Middle frontal gyrus (tissue), 1 donor: Measurements from ENCODE around the gene KNSTRN.

Experiments used
- DNase-seq: peaks from one replicate; pipeline ENCODE4 v3.0.0-alpha.2; 2015; ENCODE audit warnings: low spot score; ENCODE audit errors: extremely low spot score

KNSTRN gene

DNA sequence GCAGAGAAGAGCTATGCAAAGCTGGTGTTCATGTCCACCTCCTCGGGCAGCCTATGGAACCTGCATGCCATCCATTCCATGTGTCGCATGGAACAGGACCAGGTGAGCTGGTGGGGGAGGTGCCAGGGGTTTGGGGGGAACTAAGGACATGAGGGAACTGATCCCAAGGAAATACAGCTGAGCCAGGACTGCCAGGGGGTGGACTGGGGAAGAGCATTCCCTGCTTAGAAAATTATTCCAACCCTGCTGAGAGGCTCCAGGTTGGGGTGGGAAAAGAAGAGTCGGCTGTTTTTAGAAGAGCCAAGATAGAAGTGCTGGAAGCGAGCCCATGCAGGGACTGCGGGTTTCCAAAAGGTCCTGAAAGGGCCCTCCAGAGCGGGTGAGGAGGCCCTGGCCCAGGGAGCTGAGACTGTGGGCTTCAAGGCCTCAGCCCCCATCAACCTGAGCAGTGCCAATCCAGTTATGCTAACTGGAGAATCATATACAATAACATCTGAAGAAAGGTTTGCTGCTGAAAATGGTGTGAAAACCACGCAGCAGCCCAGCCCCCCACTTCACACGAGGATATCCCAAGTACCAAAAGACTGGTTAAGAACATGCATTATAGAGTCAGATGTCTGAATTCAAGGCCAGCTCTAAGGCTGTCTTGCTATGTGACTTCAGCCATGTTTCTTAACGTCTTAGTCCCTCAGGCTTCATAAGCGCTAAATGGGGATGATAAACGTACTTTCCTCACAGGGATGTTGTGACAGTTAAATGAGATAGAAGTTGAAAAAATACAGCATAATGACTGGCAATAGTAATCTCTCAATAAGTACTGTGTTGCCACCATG, 16.7 kb upstream of the KNSTRN start:
- no peak for DNase-seq

DNA sequence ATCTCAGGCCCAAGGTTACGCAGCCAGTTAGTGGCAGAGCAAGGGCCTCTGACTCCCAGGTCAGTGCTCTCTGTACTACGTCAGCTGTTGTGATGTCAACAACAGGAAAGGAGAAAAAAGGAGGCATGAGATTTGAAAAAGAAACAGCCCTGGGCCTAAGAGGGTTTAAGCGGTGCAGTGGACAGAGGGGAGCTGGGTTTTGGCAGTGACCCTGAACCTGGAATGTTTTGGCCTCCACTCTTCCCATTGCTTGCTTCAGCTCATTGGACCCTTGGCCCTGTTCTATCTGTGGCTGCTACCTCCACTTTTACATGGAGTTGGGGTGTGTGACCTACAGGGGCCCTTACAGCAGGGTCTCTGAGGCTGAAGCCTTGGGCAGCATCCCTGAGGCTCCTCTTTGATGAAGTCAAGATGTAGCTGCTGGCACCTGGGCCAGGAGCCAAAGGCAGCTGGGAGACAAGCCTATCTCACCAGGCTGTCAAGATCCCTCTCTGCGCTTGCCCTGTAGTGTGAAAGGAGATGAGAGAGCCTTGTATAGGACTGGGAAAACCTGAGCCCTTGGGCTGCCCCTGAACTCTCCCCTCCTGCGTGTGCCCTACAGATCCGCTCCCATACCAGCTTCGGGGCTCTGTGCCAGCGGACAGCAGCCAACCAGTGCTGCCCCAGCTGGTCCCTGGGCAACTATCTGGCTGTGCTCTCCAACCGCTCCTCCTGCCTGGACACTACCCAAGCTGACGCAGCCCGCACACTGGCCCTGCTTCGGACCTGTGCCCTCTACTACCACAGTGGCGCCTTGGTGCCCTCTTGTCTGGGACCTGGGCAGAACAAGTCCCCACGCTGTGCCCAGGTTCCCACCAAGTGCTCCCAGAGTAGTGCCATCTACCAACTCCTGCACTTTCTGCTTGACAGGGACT, 15.8 kb upstream of the KNSTRN start:
- DNase-seq, result no peak

DNA sequence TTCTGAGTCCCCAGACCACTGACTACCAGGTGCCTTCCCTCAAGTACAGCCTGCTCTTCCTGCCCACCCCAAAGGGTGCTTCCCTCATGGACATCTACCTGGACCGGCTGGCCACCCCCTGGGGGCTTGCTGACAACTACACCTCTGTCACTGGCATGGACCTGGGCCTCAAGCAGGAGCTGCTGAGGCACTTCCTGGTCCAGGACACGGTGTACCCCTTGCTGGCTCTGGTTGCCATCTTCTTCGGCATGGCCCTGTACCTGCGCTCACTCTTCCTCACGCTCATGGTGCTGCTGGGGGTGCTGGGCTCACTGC, 15.2 kb upstream of the KNSTRN start:
- DNase-seq, result no peak

DNA sequence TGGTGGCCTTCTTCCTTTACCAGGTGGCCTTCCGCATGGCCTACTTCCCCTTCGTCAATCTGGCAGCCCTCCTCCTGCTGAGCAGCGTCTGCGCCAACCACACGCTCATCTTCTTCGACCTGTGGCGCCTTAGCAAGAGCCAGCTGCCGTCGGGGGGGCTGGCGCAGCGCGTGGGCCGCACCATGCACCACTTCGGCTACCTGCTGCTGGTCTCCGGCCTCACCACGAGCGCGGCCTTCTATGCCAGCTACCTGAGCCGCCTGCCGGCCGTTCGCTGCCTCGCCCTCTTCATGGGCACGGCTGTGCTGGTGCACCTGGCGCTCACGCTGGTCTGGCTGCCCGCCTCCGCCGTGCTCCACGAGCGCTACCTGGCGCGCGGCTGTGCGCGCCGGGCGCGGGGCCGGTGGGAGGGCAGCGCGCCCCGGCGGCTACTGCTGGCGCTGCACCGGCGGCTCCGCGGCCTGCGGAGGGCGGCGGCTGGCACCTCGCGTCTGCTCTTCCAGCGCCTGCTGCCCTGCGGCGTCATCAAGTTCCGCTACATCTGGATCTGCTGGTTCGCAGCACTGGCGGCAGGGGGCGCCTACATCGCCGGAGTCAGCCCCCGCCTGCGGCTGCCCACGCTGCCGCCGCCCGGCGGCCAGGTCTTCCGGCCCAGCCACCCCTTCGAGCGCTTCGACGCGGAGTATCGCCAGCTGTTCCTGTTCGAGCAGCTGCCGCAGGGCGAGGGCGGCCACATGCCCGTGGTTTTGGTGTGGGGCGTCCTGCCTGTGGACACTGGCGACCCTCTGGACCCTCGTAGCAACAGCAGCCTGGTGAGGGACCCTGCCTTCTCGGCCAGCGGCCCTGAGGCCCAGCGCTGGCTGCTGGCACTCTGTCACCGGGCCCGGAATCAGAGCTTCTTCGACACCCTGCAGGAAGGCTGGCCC, 14.6 kb upstream of the KNSTRN start:
- DNase-seq, result peak; percentile 58

DNA sequence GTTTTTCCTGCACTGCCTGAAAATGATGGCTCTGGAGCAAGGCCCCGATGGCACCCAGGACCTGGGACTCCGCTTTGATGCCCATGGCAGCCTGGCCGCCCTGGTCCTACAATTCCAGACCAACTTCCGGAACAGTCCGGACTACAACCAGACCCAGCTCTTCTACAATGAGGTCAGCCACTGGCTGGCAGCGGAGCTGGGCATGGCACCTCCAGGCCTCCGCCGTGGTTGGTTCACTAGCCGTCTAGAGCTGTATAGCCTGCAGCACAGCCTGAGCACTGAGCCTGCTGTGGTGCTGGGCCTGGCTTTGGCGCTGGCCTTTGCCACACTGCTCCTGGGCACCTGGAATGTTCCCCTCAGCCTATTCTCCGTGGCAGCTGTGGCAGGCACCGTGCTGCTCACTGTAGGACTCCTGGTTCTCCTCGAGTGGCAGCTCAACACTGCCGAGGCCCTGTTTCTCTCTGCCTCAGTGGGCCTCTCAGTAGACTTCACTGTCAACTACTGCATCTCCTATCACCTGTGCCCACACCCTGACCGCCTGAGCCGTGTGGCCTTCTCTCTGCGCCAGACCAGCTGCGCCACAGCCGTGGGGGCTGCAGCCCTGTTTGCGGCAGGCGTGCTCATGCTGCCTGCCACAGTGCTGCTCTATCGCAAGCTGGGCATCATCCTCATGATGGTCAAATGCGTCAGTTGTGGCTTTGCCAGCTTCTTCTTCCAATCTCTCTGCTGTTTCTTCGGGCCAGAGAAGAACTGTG, 13.6 kb upstream of the KNSTRN start:
- DNase-seq, result no peak

DNA sequence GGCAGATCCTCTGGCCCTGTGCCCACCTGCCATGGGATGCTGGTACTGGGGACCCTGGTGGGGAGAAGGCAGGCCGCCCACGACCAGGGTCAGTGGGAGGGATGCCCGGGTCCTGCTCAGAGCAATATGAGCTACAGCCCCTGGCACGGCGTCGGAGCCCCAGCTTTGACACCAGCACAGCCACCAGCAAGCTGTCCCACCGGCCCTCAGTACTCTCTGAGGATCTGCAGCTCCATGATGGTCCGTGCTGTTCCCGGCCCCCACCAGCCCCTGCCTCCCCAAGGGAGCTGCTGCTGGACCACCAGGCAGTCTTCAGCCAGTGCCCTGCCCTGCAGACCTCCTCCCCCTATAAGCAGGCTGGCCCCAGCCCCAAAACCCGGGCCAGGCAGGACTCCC, 13.0 kb upstream of the KNSTRN start:
- no peak for DNase-seq

DNA sequence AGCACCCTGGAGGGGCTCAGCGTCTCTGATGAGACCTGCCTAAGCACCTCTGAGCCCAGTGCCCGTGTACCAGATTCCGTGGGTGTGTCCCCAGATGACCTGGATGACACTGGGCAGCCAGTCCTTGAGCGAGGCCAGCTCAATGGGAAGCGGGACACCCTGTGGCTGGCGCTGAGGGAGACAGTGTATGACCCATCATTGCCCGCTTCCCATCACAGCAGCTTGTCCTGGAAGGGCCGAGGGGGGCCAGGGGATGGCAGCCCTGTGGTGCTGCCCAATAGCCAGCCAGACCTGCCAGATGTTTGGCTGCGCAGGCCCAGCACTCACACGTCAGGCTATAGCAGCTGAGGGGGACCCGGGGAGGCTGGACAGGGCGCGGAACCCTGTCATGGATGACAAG, 12.6 kb upstream of the KNSTRN start:
- DNase-seq, result no peak

DNA sequence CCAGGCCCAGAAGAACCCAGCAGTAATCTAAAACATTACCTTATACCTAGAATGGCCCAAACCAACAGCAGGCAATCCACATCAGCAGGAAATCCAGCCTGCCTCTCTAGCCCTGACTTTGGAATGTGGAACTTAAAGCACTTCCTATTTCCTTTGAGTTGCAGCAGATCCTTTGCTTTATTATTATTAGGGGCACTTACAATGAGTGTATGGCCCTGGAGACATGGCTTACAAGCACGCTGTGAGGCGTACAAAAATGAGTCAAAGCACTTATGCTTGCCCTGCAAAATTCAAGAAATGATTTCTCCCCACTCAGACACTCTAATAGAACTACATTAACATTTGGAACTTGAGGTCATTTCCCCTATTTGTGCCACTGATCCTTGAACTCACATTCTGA, 9.5 kb upstream of the KNSTRN start:
- DNase-seq, result no peak

DNA sequence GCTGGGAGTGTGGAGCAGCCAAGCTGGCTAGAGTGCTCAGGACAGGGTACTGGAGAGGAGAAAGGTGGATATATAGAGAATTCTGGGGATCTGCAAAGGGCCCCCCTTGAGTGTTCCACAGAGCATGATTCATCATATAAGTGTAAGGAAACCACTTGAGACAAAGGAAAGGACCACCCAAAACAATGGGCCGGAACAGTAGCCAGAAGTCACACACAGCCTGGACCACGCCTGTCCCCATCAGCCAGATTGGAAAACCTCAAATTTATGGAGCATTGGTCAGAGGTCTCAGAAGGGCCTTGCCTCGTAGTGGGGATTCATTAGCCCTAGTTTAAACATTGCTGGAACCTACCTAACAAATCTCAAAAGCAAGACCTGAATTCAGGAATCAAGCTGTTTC, 4.9 kb upstream of the KNSTRN start:
- DNase-seq, result no peak

DNA sequence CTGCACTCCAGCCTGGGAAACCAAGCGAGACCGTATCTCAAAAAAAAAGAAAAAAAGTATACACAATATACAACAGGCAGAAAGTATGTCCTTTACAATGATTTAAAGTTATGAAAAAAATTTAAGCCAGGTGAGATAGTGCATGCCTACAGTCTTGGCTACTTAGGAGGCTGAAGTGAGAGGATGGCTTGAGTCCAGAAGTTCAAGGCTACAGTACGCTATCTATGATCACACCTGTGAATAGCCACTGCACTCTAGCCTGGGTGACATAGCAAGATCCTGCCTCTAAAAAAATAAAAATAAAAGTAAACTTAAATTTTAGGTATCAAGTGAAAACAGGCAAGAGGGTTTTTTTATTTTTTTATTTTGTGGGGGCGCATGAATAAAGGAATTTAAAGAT, 3.1 kb upstream of the KNSTRN start:
- no peak for DNase-seq

DNA sequence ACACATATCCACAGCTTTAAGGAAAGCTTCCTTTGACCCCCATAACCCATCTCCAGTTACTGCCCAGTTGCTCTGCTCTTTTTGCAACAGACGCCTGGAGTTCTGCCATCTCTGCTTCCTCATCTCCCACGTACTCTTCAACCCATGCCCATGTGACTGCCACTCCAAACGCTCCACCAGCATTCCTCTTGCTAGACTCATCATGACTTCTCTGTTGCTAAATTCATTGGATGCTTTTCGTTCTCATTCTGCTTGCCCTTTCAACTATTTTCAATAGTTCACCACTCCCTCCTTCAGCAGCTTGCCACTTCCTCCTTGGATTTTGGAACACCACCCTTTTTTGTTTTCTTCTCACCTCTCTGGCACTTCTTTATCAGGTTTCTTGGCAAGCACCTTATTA, 2.7 kb upstream of the KNSTRN start:
- DNase-seq, result no peak

DNA sequence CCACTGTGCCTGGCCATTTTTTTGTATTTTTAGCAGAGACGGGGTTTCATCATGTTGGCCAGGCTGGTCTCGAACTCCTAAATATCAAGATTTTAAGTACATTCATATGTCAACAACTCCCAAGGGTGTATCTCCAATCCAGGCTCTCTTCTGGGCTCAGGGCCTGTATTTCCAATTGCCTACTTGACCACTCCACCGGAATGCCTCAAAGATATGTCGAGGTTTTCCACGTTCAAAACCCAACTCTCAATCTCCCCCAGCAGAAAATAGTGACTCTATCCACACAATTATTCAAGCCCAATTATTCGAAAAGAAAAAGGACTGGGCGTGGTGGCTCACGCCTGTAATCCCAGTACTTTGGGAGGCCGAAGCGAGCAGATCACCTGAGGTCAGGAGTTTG, 1.9 kb upstream of the KNSTRN start:
- DNase-seq, result no peak

DNA sequence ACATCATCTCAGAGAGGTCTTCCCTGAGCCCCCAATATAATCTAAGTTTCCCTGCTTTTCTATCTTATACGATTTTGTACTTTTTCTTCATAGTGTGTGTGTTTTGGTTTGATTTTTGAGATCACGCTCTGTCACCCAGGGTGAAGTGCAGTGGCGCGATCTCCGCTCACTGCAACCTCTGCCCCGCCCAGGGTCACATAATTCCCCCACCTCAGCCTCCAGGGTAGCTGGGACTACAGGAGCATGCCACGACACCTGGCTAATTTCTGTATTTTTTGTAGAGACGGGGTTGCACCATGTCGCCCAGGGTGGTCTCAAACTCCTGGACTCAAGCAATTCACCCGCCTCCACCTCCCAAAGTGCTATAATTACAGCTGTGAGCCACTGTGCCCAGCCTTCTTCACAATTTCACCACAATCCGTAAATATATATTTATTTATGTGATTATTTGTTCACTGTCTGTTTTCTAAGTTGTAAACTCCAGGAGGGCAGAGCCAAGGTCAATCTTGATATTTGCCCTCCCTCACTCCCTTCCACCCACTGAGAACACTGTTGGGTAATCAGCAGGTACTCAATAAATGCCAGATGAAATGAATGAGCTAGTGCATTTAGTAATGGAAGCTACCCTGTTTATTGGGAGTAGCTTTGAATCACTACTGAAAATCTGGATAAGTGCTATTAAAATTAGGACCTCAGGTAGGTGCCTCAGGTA, 547 bp upstream of the KNSTRN start:
- DNase-seq, result no peak

DNA sequence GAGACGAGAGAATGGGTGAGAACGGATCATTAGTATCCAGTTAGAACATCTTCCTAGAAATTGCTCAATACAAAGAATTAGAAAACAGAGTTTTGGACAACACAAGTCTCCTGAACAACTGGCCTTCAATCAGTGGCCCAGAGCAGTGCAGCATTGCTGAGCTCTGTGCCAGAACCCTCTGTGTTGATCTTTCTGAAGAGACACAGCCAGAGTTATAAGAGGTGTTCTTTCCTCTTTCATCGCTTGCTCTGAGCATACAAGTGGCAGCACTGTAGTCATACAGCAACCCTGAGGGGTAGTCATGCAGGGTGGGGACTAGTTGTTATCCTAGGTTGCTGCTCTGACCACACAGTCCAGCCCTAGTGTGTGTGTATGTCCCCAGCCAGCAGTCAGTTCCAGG, 4.0 kb downstream of the KNSTRN start:
- DNase-seq, result no peak

DNA sequence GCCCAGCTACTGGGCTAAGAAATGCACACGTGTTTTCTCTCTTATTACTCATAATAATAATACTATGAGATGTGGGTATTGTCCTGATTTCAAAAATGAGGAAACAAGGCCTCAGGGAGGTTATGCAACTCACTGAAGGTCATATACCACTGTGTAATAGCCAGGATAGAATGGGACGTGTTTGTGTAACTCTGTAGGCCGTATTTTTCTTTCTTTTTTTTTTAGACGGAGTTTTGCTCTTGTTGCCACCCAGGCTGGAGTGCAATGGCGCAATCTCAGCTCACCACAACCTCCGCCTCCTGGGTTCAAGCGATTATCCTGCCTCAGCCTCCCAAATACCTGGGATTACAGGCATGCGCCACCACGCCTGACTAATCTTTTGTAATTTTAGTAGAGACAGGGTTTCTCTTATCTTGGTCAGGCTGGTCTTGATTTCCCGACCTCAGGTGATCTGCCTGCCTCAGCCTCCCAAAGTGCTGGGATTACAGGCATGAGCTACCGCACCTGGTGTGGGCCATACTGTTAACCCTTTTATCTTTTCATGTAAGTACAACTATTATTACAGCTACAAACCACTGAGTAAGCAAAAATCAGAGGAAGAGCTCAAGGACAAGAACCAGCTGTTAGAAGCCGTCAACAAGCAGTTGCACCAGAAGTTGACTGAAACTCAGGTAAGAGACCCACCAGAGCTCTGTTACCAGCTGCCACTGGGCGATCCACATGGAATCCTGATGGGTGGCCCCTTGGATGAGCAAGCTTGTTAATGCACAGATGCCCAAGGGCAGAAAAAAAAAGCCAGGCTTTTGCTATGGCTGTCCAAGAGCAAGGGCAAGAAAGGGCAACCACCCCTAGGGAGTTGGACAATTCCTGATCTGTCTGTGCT, 6.7 kb downstream of the KNSTRN start:
- no peak for DNase-seq

DNA sequence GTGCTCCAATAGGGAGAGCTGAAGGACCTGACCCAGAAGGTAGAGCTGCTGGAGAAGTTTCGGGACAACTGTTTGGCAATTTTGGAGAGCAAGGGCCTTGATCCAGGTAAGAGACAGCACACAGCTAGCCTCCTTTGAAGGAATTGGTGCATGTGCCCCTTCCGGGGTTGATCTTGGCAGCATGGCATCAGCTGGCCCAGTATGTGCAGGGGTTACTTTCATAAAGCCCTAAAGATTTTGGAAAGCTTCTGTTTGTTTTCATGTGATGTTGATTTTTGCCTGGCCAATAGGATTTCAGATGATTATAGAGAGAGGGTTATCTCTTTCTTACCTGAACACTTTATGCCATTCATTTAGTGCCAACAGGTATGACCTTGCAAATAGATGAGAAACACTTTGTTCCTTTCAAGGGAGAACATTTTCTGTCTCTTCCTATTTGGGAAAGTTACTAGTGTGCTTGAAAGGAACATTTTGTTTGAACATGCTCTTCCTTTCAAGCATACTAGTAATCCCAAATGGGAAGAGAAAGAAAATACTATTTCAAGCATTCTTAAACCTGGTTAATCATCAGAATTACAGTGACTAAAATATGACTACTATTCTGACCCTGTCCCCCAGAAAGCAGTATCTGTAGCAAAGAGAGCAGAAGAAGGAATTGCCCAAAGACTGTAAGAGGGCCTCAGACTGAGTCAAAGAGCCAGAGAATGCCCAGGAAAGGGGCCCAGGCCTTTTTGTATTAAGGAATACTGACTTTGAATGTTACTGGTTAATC, 7.5 kb downstream of the KNSTRN start:
- no peak for DNase-seq

DNA sequence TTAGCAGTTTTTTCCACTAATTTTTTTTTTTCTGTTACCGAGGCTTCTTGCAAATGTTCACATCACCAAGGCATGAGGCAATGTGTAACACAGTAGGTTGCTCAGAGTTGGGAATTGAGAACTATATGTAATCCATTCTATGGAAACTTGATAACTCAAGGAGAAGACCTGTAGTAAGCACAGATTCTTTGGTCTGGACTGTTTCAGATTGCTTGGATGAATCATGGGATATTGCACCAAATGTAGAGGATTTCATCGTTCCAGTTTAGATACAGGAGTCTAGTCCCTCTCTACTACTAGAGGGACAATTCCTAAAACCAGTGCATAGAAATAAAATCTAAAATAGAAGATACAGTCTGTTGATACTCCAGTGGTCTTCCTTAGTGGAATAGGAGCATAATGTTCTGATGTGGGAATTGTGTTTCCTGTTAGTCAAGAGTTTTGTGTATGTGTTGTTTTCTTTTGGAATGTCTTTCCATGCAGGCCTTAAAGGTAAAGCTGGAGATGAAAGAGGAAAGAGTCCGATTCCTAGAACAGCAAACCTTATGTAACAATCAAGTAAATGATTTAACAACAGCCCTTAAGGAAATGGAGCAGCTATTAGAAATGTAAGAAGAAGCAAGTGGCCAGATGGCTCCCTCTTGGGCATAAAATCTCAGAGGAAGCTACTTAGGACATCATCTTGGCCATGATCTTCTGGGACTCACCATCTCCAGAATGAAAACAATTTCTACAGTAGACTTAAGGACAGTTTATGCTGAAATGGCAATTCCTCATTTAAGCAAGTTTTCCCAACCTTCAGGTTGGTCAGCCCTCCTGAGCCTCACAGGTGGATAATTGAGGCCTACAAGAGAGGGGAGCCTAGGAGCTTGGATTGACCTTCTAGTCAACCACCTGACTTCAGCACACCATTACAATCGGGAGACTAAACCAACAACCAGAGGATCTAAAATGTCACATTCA, 10.7 kb downstream of the KNSTRN start:
- no peak for DNase-seq
